IMR-90 (cell line): ENCODE measurements around the gene C1QTNF12. TPM values are rescaled to one million over a fixed set of nuclear protein-coding genes. Genes with fewer than 3 reads are reported as not detected.

ENCODE experiments used
- ATAC-seq: fragments of 200-7000 bp; cut with Tn5 transposase; 2 replicates; pipeline ENCODE4 v1.9.1; 2020; ENCODE audit warnings: low read depth, mild to moderate bottlenecking, moderate library complexity
- BruUV-seq: library from RNA; stranded (reverse); fragments of 400-500 nt; replicated peaks from 2 replicates; lab custom pipeline; 2021; lab: Mats Ljungman, UMichigan
- CTCF ChIA-PET: fragments of 300-600 bp; formaldehyde crosslinking; extraction: SDS; loops from one replicate; lab custom pipeline; 2021; ENCODE audit warnings: antibody characterized with exemption; lab: Yijun Ruan, JAX
- POLR2A ChIA-PET: fragments of 300-600 bp; sonication (Branson Sonifier 250); formaldehyde crosslinking; loops from one replicate; lab custom pipeline; 2022; ENCODE audit warnings: antibody characterized with exemption; ENCODE audit not compliant: unreplicated experiment; lab: Charles Lee
- DNase-seq: peaks from one replicate; pipeline ENCODE4 v3.0.0; 2013
- H2AFZ ChIP-seq: replicated peaks from 2 replicates; pipeline ENCODE3; 2013; ENCODE audit warnings: low read length, mild to moderate bottlenecking; ENCODE audit not compliant: poor library complexity
- H2AK5ac ChIP-seq: 2 replicates; pipeline ENCODE4 v1.6.1; 2013; ENCODE audit warnings: low read depth, low read length, inconsistent platforms
- H2AK9ac ChIP-seq: replicated peaks from 2 replicates; pipeline ENCODE3; 2013; ENCODE audit warnings: mild to moderate bottlenecking, low read depth, low read length, moderate library complexity; ENCODE audit not compliant: poor library complexity
- H2BK120ac ChIP-seq: 2 replicates; pipeline ENCODE4 v1.6.1; 2013; ENCODE audit warnings: low read depth, low read length, inconsistent platforms
- H2BK15ac ChIP-seq: 3 replicates; pipeline ENCODE4 v1.6.1; 2013; ENCODE audit warnings: low read depth, low read length, inconsistent platforms
- H2BK20ac ChIP-seq: 2 replicates; pipeline ENCODE4 v1.6.1; 2013; ENCODE audit warnings: low read depth, mild to moderate bottlenecking, inconsistent platforms, low read length, moderate library complexity
- H2BK5ac ChIP-seq: 2 replicates; pipeline ENCODE4 v1.6.1; 2013; ENCODE audit warnings: mild to moderate bottlenecking, low read depth, low read length, inconsistent platforms; ENCODE audit not compliant: poor library complexity, severe bottlenecking
- H3K14ac ChIP-seq: replicated peaks from 2 replicates; pipeline ENCODE4 v1.6.1; 2013; ENCODE audit warnings: low read depth, low read length, inconsistent platforms
- H3K18ac ChIP-seq: 2 replicates; pipeline ENCODE4 v1.6.1; 2013; ENCODE audit warnings: low read depth, low read length, control low read depth
- H3K23ac ChIP-seq: 2 replicates; pipeline ENCODE4 v1.6.1; 2013; ENCODE audit warnings: low read depth, low read length, inconsistent platforms
- H3K27ac ChIP-seq: 2 replicates; pipeline ENCODE4 v1.5.1; 2013; ENCODE audit warnings: mild to moderate bottlenecking, control low read depth, low read length; ENCODE audit not compliant: insufficient read depth
- H3K27me3 ChIP-seq: 2 replicates; pipeline ENCODE4 v1.6.1; 2013; ENCODE audit warnings: low read length; ENCODE audit not compliant: control insufficient read depth, insufficient read depth
- H3K36me3 ChIP-seq: 2 replicates; pipeline ENCODE4 v1.6.1; 2013; ENCODE audit warnings: low read length, mixed read lengths; ENCODE audit not compliant: control insufficient read depth, insufficient read depth
- H3K4ac ChIP-seq: 2 replicates; pipeline ENCODE4 v1.6.1; 2013; ENCODE audit warnings: low read depth, low read length, inconsistent platforms
- H3K4me1 ChIP-seq: 2 replicates; pipeline ENCODE4 v1.6.1; 2013; ENCODE audit warnings: low read length, mixed read lengths; ENCODE audit not compliant: control insufficient read depth, insufficient read depth
- H3K4me2 ChIP-seq: 2 replicates; pipeline ENCODE4 v1.6.1; 2013; ENCODE audit warnings: low read depth, mild to moderate bottlenecking, control low read depth, low read length, moderate library complexity
- H3K4me3 ChIP-seq: 2 replicates; pipeline ENCODE4 v1.5.1; 2013; ENCODE audit warnings: low read depth, mild to moderate bottlenecking, control low read depth, low read length, moderate library complexity; ENCODE audit not compliant: insufficient read depth
- H3K56ac ChIP-seq: 2 replicates; pipeline ENCODE4 v1.6.1; 2013; ENCODE audit warnings: low read length, inconsistent platforms; ENCODE audit not compliant: insufficient read depth; ENCODE audit errors: extremely low read depth
- H3K79me1 ChIP-seq, 2 experiments: 2 replicates each; pipeline ENCODE4 v1.6.1; 2013; ENCODE audit warnings: low read length in 2 of 2, inconsistent platforms in 1 of 2, low read depth in 1 of 2
- H3K9ac ChIP-seq: 2 replicates; pipeline ENCODE4 v1.6.1; 2013; ENCODE audit warnings: low read depth, low read length, control low read depth
- H3K9me1 ChIP-seq: 2 replicates; pipeline ENCODE4 v1.6.1; 2013; ENCODE audit warnings: low read length, inconsistent platforms; ENCODE audit not compliant: insufficient read depth
- H3K9me3 ChIP-seq: 2 replicates; pipeline ENCODE4 v1.6.1; 2013; ENCODE audit warnings: low read length; ENCODE audit not compliant: control insufficient read depth, insufficient read depth
- H4K20me1 ChIP-seq: 2 replicates; pipeline ENCODE4 v1.6.1; 2013; ENCODE audit warnings: low read length, inconsistent platforms; ENCODE audit not compliant: insufficient read depth
- H4K5ac ChIP-seq: 2 replicates; pipeline ENCODE4 v1.6.1; 2013; ENCODE audit warnings: mild to moderate bottlenecking, low read depth, low read length, control low read depth
- H4K8ac ChIP-seq, 2 experiments: 2 replicates each; pipeline ENCODE4 v1.6.1; 2013; ENCODE audit warnings: low read depth in 2 of 2, low read length in 2 of 2, control low read depth in 1 of 2, inconsistent platforms in 1 of 2
- H4K91ac ChIP-seq: 2 replicates; pipeline ENCODE4 v1.6.1; 2013; ENCODE audit warnings: low read depth, low read length, inconsistent platforms; ENCODE audit not compliant: insufficient read depth
- BHLHE40 ChIP-seq: fragments of 150-350 bp; IDR thresholded peaks from 2 replicates; pipeline ENCODE4 v1.6.1; 2016; ENCODE audit warnings: mild to moderate bottlenecking, low read depth, low read length
- CEBPB ChIP-seq: IDR thresholded peaks from 2 replicates; pipeline ENCODE4 v1.6.1; 2012; ENCODE audit warnings: low read depth, low read length, improper control_type of control experiment
- CHD1 ChIP-seq: IDR thresholded peaks from 2 replicates; pipeline ENCODE4 v1.6.1; 2012; ENCODE audit warnings: low read depth, low read length, improper control_type of control experiment
- CTCF ChIP-seq: conservative IDR thresholded peaks from 2 replicates; pipeline ENCODE4 v1.5.1; 2012; ENCODE audit warnings: mild to moderate bottlenecking, low read depth, low read length, improper control_type of control experiment
- ELK1 ChIP-seq: fragments of 150-350 bp; IDR thresholded peaks from 2 replicates; pipeline ENCODE4 v1.6.1; 2016; ENCODE audit warnings: low read depth, mild to moderate bottlenecking, low read length, moderate library complexity, borderline replicate concordance
- FOS ChIP-seq: fragments of 150-350 bp; IDR thresholded peaks from 2 replicates; pipeline ENCODE4 v1.6.1; 2016; ENCODE audit warnings: low read depth, low read length
- MAFK ChIP-seq: IDR thresholded peaks from 2 replicates; pipeline ENCODE4 v1.6.1; 2012; ENCODE audit warnings: low read depth, low read length, improper control_type of control experiment
- MAZ ChIP-seq: IDR thresholded peaks from 2 replicates; pipeline ENCODE4 v1.6.1; 2012; ENCODE audit warnings: low read depth, mild to moderate bottlenecking, low read length, improper control_type of control experiment, moderate library complexity, borderline replicate concordance
- MXI1 ChIP-seq: IDR thresholded peaks from 2 replicates; pipeline ENCODE4 v1.6.1; 2012; ENCODE audit warnings: low read depth, mild to moderate bottlenecking, low read length, moderate library complexity, borderline replicate concordance
- NFE2L2 ChIP-seq: fragments of 150-350 bp; IDR thresholded peaks from 2 replicates; pipeline ENCODE4 v1.6.1; 2016; ENCODE audit warnings: low read depth, mild to moderate bottlenecking, low read length
- POLR2A ChIP-seq: IDR thresholded peaks from 2 replicates; pipeline ENCODE4 v1.6.1; 2012; ENCODE audit warnings: mild to moderate bottlenecking, low read depth, low read length
- RAD21 ChIP-seq: IDR thresholded peaks from 2 replicates; pipeline ENCODE4 v1.6.1; 2012; ENCODE audit warnings: low read length, improper control_type of control experiment
- RCOR1 ChIP-seq: IDR thresholded peaks from 2 replicates; pipeline ENCODE4 v1.6.1; 2012; ENCODE audit warnings: mild to moderate bottlenecking, low read length, improper control_type of control experiment; ENCODE audit not compliant: insufficient replicate concordance
- RFX5 ChIP-seq: IDR thresholded peaks from 2 replicates; pipeline ENCODE4 v1.8.0; 2012; ENCODE audit warnings: low read depth, mild to moderate bottlenecking, low read length, moderate library complexity
- SMC3 ChIP-seq: fragments of 150-350 bp; IDR thresholded peaks from 2 replicates; pipeline ENCODE4 v1.6.1; 2016; ENCODE audit warnings: low read depth, mild to moderate bottlenecking, antibody characterized with exemption, low read length, moderate library complexity
- USF2 ChIP-seq: fragments of 150-350 bp; IDR thresholded peaks from 2 replicates; pipeline ENCODE4 v1.6.1; 2017; ENCODE audit warnings: mild to moderate bottlenecking, antibody characterized with exemption, low read length, low read depth
- WGBS, 2 experiments: methylation state at CpG; one replicate each; pipeline versions ENCODE4 v1.1.5 to v1.1.7; 2013; ENCODE audit warnings: missing lambda C conversion rate in 2 of 2; ENCODE audit not compliant: insufficient read length in 1 of 2; ENCODE audit errors: extremely low coverage in 2 of 2; 5-methylcytosine and 5-hydroxymethylcytosine counted together
- dilution Hi-C: fragments of 300-500 bp; cut with HindIII; formaldehyde crosslinking; loops from one replicate; pipeline ENCODE4 v1.14.3; 2018; ENCODE audit warnings: low sequenced_read_pairs; ENCODE audit not compliant: unreplicated experiment
- in situ Hi-C: fragments of 300-500 bp; cut with MboI; formaldehyde crosslinking; loops from 3 replicates; pipeline ENCODE4 v1.14.3; 2019; ENCODE audit warnings: low sequenced_read_pairs, inconsistent platforms, mixed read lengths
- intact Hi-C: fragments of 100-400 bp; cut with micrococcal nuclease; formaldehyde crosslinking; loops from 2 replicates; pipeline ENCODE4 v1.10.0; 2022
- polyA plus RNA-seq, 3 experiments: library from polyadenylated mRNA; depleted of rRNA; stranded (reverse); fragments of >200 nt; gene quantifications; 2 replicates each; pipeline ENCODE4 v1.2.3, GENCODE V29; 2012; ENCODE audit warnings: low replicate concordance in 1 of 3
- total RNA-seq: library from RNA; depleted of rRNA; stranded (reverse); fragments of >200 nt; gene quantifications from 2 replicates; pipeline ENCODE4 v1.2.3, GENCODE V29; 2012

Gene C1QTNF12
- total and polyA plus RNA-seq, 2 of the 4 experiments (the other 2 are of a cell fraction): 0.36 to 1.1 TPM

- intact Hi-C loops: loop anchor here (5.0 kb wide), 1 partner anchor 251 kb away; the partner anchor contains the start of gene PERM1
- no peak overlapping the region for H4K8ac ChIP-seq
- peak overlapping the region; percentile 95 for H2AK9ac ChIP-seq
- no peaks in the 10 kb centered on the region for H3K27me3 ChIP-seq
- H3K4ac ChIP-seq: no peak overlapping the region
- no peak overlapping the region for H3K4me2 ChIP-seq
- no peak overlapping the region for H2AFZ ChIP-seq
- H4K5ac ChIP-seq: no peak overlapping the region
- in situ Hi-C loops: no loop called here
- DNase-seq (no peak), ATAC-seq (no peak)
- H2BK120ac ChIP-seq: no peak overlapping the region
- H3K23ac ChIP-seq: no peak overlapping the region
- H3K56ac ChIP-seq: no peak overlapping the region
- no peak overlapping the region for H3K9ac ChIP-seq
- H4K91ac ChIP-seq: no peak overlapping the region
- WGBS, 2 experiments: 94% methylated on average over 8 of the region's 15 CpGs; no CpG with 5 or more reads in 1 of the 2 experiments
- H3K9me1 ChIP-seq: peaks cover 6% of the 10 kb centered on the region
- H3K27ac ChIP-seq: no peak overlapping the region
- dilution Hi-C loops: no loop called here
- ChIA-PET CTCF (no interaction called here), POLR2A (no interaction called here)
- H2BK5ac ChIP-seq: no peak overlapping the region
- H2BK15ac ChIP-seq: no peak overlapping the region
- no peak overlapping the region for H3K18ac ChIP-seq
- no peak overlapping the region for H2BK20ac ChIP-seq
- H3K14ac ChIP-seq: no peak overlapping the region
- no peak overlapping the region for H3K4me3 ChIP-seq
- H3K9me3 ChIP-seq: peaks cover 3% of the 10 kb centered on the region
- H3K4me1 ChIP-seq: peaks cover 26% of the 10 kb centered on the region
- no TSS peak for BruUV-seq
- TF ChIP-seq RCOR1 (no peak), POLR2A (no peak), SMC3 (no peak), USF2 (no peak), CTCF (no peak), CHD1 (no peak), RAD21 (no peak), MAZ (no peak), MXI1 (no peak), NFE2L2 (no peak), RFX5 (no peak), CEBPB (no peak), MAFK (no peak), ELK1 (no peak), BHLHE40 (no peak), FOS (no peak)
- peaks cover 6% of the 10 kb centered on the region for H3K36me3 ChIP-seq
- H4K20me1 ChIP-seq: peaks cover 16% of the 10 kb centered on the region
- peaks cover 12 to 64% of the 10 kb centered on the region in 2 experiments; a peak in 3 of 4 replicates for H3K79me1 ChIP-seq
- H2AK5ac ChIP-seq: no peak overlapping the region
Measured at GRCh38 chr1:1233567-1233892, 13.0 kb downstream of the C1QTNF12 start.
